ENCODE data around the gene ESRRB. TPM values are rescaled to one million over a fixed set of nuclear protein-coding genes. Genes with fewer than 3 reads are reported as not detected.

Gene ESRRB
- polyA plus RNA-seq, 1 of the 3 experiments (the other 2 are of a cell fraction), result 0.05 TPM

DNA sequence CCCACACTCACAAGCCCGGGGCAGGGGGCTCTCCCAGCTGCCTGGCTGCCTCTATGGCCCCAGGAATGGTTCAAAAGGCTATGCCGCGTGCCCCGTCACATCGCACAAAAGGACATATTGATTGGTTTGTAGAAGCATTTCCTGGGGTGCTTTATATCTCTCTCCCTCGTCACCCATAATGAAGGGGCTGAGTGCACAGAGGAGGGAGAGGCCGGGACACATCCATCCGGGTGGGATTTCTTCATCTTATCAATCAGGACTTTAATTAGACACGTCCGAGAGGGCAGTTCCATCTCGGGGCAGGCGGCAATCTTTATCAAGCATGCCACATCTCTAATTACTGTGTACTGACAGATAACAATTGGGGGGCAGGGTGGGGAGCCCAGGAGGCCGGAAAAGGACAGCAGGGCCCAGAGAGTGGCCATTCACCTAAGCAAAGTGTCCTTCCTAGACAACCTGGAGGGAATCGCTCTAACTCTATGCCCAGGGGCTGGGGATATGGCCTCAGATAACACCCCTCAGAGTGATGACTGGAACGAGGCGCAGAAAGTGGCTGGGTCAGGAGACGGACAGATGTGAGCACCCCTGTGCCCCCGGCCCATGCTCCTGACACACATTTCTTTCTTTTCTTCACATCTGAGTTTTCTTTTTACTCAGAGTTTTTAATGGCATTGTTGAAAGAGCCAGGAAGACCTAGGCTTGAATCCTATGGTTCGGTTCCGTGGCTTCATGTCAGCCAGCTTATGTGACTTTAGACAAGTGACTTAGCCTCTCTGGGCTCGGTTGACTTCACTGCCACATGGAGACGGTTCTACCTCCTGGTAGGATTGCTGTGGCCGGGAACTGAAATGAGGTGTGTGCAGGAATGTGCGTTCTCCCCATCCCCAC lies 36.0 kb upstream of the ESRRB start:
- Histone ChIP-seq H3K9ac (no peak overlapping the region), H3K27ac (ENCODE audit: low read depth in 2 of 2, low read length in 1 of 2) (no peak overlapping the region), H3K4me2 (no peak overlapping the region), H3K9me2 (no peaks in the 10 kb centered on the region), H3K79me2 (ENCODE audit: insufficient read depth) (no peaks in the 10 kb centered on the region), H3K9me3 (no peaks in the 10 kb centered on the region), H3K4me3 (ENCODE audit: low read depth in 2 of 2, low read length in 1 of 2) (no peak overlapping the region), H2AFZ (ENCODE audit: low read depth) (no peak overlapping the region), H3K36me3 (replicated peaks in 1 of 2; ENCODE audit: control insufficient read depth in 1 of 2, insufficient read depth in 2 of 2, low read length in 1 of 2) (no peaks in the 10 kb centered on the region), H4K20me1 (ENCODE audit: insufficient read depth) (no peaks in the 10 kb centered on the region), H3F3A (replicated peaks; ENCODE audit: insufficient read depth) (no peaks in the 10 kb centered on the region), H3K27me3 (ENCODE audit: insufficient read depth) (no peaks in the 10 kb centered on the region; the same call in 1 of the 2 replicates), H3K4me1 (ENCODE audit: control insufficient read depth in 1 of 2, insufficient read depth in 2 of 2, low read depth in 1 of 2, low read length in 1 of 2) (peaks cover 0 to 20% of the 10 kb centered on the region in 2 experiments; a peak in 1 of 4 replicates)
- TF ChIP-seq POLR2AphosphoS5 (IDR thresholded peaks at IDR 0.05; ENCODE audit: low read depth, low read length) (no peak), GATA2 (CRISPR knock-in tag; IDR thresholded peaks at IDR 0.05) (peak; percentile 10; the same call in 1 of the 2 replicates)
- 71% methylated on average over 21 of the region's 24 CpGs for WGBS (ENCODE audit: low lambda C conversion rate)
- ChIA-PET CTCF (interaction anchor here (0.7 to 5.5 kb wide), 3 partner anchors 9 to 289 kb away, joined by 4 to 57 read pairs (median 6); no protein-coding TSS in a partner anchor), POLR2A (no interaction called here)
- no peak for DNase-seq

DNA sequence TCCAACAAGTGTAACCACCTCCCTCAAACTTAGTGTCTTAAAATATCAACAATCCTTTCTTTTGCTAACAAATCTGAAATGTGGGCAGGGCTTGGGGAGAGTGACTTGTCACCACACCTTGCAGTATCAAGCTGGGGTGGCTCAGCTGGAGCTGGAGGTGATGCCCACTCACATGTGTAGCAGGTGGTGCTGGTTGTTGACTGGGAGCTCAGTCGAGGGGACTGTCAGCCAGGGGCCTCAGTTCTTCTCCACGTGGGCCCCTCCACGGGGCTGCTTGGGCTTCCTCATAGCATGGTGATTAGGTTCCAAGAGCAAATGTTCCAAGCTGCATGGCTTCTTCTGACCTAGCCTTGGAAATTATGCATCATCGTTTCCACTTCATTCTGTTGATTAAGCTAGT lies 32.6 kb upstream of the ESRRB start:
- Histone ChIP-seq H3K79me2 (ENCODE audit: insufficient read depth) (no peaks in the 10 kb centered on the region), H3K36me3 (replicated peaks in 1 of 2; ENCODE audit: control insufficient read depth in 1 of 2, insufficient read depth in 2 of 2, low read length in 1 of 2) (no peaks in the 10 kb centered on the region), H3K4me2 (no peak overlapping the region), H3K9ac (no peak overlapping the region), H3K9me2 (no peaks in the 10 kb centered on the region), H3F3A (replicated peaks; ENCODE audit: insufficient read depth) (peaks cover under 1% of the 10 kb centered on the region), H2AFZ (ENCODE audit: low read depth) (no peak overlapping the region), H4K20me1 (ENCODE audit: insufficient read depth) (no peaks in the 10 kb centered on the region), H3K4me1 (ENCODE audit: control insufficient read depth in 1 of 2, insufficient read depth in 2 of 2, low read depth in 1 of 2, low read length in 1 of 2) (peaks cover 4 to 7% of the 10 kb centered on the region in 2 experiments; a peak in 3 of 4 replicates), H3K9me3 (no peaks in the 10 kb centered on the region), H3K27me3 (ENCODE audit: insufficient read depth) (no peaks in the 10 kb centered on the region; the same call in 1 of the 2 replicates), H3K27ac (ENCODE audit: low read depth in 2 of 2, low read length in 1 of 2) (no peak overlapping the region), H3K4me3 (ENCODE audit: low read depth in 2 of 2, low read length in 1 of 2) (no peak overlapping the region)
- 27% methylated on average over 4 of the region's 4 CpGs for WGBS (ENCODE audit: low lambda C conversion rate)
- ChIA-PET CTCF (interaction anchor here (1.1 to 2.0 kb wide), 2 partner anchors 9 to 12 kb away, joined by 3 to 10 read pairs; no protein-coding TSS in a partner anchor), POLR2A (no interaction called here)
- TF ChIP-seq CHD2 (IDR thresholded peaks at IDR 0.05; ENCODE audit: low read length, partially characterized antibody) (no peak), FOXJ3 (CRISPR knock-in tag; IDR thresholded peaks at IDR 0.05) (no peak), RFX5 (IDR thresholded peaks at IDR 0.05; ENCODE audit: low read length) (no peak), JUND (IDR thresholded peaks at IDR 0.05) (no peak), TAF1 (IDR thresholded peaks at IDR 0.05; ENCODE audit: borderline replicate concordance, low read depth, low read length) (no peak), SIN3A (IDR thresholded peaks at IDR 0.05; ENCODE audit: borderline replicate concordance, low read depth, low read length) (no peak), RCOR1 (IDR thresholded peaks at IDR 0.05; ENCODE audit: low read length) (no peak), FOSL2 (IDR thresholded peaks at IDR 0.05; ENCODE audit: borderline replicate concordance, low read depth) (no peak), EZH2phosphoT487 (IDR thresholded peaks at IDR 0.05; ENCODE audit: borderline replicate concordance, low read depth) (no peak), RAD21 (IDR thresholded peaks at IDR 0.05; ENCODE audit: low read length) (no peak), POLR2AphosphoS5 (IDR thresholded peaks at IDR 0.05; ENCODE audit: low read depth, low read length) (no peak), SMC3 (IDR thresholded peaks at IDR 0.05; ENCODE audit: low read depth, low read length) (no peak), RXRA (IDR thresholded peaks at IDR 0.05; ENCODE audit: borderline replicate concordance, low read depth) (no peak)
- TF ChIP-seq, protein P1, sequence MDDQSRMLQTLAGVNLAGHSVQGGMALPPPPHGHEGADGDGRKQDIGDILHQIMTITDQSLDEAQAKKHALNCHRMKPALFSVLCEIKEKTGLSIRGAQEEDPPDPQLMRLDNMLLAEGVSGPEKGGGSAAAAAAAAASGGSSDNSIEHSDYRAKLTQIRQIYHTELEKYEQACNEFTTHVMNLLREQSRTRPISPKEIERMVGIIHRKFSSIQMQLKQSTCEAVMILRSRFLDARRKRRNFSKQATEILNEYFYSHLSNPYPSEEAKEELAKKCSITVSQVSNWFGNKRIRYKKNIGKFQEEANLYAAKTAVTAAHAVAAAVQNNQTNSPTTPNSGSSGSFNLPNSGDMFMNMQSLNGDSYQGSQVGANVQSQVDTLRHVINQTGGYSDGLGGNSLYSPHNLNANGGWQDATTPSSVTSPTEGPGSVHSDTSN (IDR thresholded peaks at IDR 0.05), result no peak
- TF ChIP-seq, protein P2, sequence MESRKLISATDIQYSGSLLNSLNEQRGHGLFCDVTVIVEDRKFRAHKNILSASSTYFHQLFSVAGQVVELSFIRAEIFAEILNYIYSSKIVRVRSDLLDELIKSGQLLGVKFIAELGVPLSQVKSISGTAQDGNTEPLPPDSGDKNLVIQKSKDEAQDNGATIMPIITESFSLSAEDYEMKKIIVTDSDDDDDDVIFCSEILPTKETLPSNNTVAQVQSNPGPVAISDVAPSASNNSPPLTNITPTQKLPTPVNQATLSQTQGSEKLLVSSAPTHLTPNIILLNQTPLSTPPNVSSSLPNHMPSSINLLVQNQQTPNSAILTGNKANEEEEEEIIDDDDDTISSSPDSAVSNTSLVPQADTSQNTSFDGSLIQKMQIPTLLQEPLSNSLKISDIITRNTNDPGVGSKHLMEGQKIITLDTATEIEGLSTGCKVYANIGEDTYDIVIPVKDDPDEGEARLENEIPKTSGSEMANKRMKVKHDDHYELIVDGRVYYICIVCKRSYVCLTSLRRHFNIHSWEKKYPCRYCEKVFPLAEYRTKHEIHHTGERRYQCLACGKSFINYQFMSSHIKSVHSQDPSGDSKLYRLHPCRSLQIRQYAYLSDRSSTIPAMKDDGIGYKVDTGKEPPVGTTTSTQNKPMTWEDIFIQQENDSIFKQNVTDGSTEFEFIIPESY (IDR thresholded peaks at IDR 0.05; ENCODE audit: borderline replicate concordance, low read depth), result no peak
- TF ChIP-seq, protein P3, sequence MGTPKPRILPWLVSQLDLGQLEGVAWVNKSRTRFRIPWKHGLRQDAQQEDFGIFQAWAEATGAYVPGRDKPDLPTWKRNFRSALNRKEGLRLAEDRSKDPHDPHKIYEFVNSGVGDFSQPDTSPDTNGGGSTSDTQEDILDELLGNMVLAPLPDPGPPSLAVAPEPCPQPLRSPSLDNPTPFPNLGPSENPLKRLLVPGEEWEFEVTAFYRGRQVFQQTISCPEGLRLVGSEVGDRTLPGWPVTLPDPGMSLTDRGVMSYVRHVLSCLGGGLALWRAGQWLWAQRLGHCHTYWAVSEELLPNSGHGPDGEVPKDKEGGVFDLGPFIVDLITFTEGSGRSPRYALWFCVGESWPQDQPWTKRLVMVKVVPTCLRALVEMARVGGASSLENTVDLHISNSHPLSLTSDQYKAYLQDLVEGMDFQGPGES (IDR thresholded peaks at IDR 0.05; ENCODE audit: low read depth, low read length), result no peak
- DNase-seq, result no peak
